Measurements from ENCODE around the gene SNX32. TPM values are rescaled to one million over a fixed set of nuclear protein-coding genes. Genes with fewer than 3 reads are reported as not detected.

SNX32 gene
- total and polyA plus RNA-seq, 8 donors = 0.24 to 4.4 (median 2.7) TPM

GRCh38 chr11:65808744-65809341, 24.9 kb upstream of the SNX32 start:
- intact Hi-C loops (cut with DNase I) = no loop called here
- no peak overlapping the region for H3K4me3 ChIP-seq
- no peaks in the 10 kb centered on the region for H3K9me3 ChIP-seq
- DNase-seq (peak in 1 of 4 donors; percentile 65), ATAC-seq (no peak)
- H3K27ac ChIP-seq = no peak overlapping the region
- H3K36me3 ChIP-seq = no peaks in the 10 kb centered on the region
- TF ChIP-seq CTCF (IDR thresholded peaks at IDR 0.05) = no peak
- peaks cover 5 to 38% of the 10 kb centered on the region in 2 donors for H3K27me3 ChIP-seq
- H3K4me1 ChIP-seq = peaks cover 0 to 17% of the 10 kb centered on the region in 2 donors

- no peaks in the 10 kb centered on the region for H3K36me3 ChIP-seq
- peaks cover 0 to 23% of the 10 kb centered on the region in 2 donors for H3K4me1 ChIP-seq
- intact Hi-C loops (cut with DNase I) = no loop called here
- no peaks in the 10 kb centered on the region for H3K9me3 ChIP-seq
- H3K27ac ChIP-seq = no peak overlapping the region
- no peak overlapping the region for H3K4me3 ChIP-seq
- peaks cover 0 to 31% of the 10 kb centered on the region in 2 donors for H3K27me3 ChIP-seq
- DNase-seq (peak in 1 of 4 donors; percentile 54), ATAC-seq (no peak)
- no peak for TF ChIP-seq CTCF (IDR thresholded peaks at IDR 0.05)
Observed at GRCh38 chr11:65809496-65809895, 24.3 kb upstream of the SNX32 start.

GRCh38 chr11:65810046-65810868, 23.5 kb upstream of the SNX32 start:
- peak; percentile 10 for ATAC-seq

GRCh38 chr11:65811764-65812475, 21.8 kb upstream of the SNX32 start:
- peak; percentile 10 for ATAC-seq
- H3K4me3 ChIP-seq = no peak overlapping the region
- peak in 1 of 4 donors; percentile 57 for DNase-seq
- intact Hi-C loops (cut with DNase I) = no loop called here
- H3K27ac ChIP-seq = no peak overlapping the region
- TF ChIP-seq CTCF (IDR thresholded peaks at IDR 0.05) = no peak
- H3K9me3 ChIP-seq = no peaks in the 10 kb centered on the region
- H3K4me1 ChIP-seq = peaks cover 0 to 32% of the 10 kb centered on the region in 2 donors
- H3K27me3 ChIP-seq = peaks cover 0 to 10% of the 10 kb centered on the region in 2 donors
- no peaks in the 10 kb centered on the region for H3K36me3 ChIP-seq

More at GRCh38 chr11:65810046-65810868, 23.5 kb upstream of the SNX32 start:
- H3K4me1 ChIP-seq = peaks cover 0 to 24% of the 10 kb centered on the region in 2 donors
- H3K36me3 ChIP-seq = no peaks in the 10 kb centered on the region
- intact Hi-C loops (cut with DNase I) = no loop called here
- peaks cover 0 to 24% of the 10 kb centered on the region in 2 donors for H3K27me3 ChIP-seq
- H3K9me3 ChIP-seq = no peaks in the 10 kb centered on the region
- H3K4me3 ChIP-seq = no peak overlapping the region
- TF ChIP-seq CTCF (IDR thresholded peaks at IDR 0.05) = no peak
- H3K27ac ChIP-seq = no peak overlapping the region
- DNase-seq = peak in 1 of 4 donors; percentile 59

All from left lung (tissue), 10 donors.